HG02623 (cell line): ENCODE measurements around the gene CLASP1.

Experiments
- ATAC-seq: cut with Tn5 transposase; IDR thresholded peaks from one replicate; pipeline ENCODE4 v1.9.1; 2021; ENCODE audit warnings: moderate library complexity; ENCODE audit not compliant: unreplicated experiment

The CLASP1 gene

DNA sequence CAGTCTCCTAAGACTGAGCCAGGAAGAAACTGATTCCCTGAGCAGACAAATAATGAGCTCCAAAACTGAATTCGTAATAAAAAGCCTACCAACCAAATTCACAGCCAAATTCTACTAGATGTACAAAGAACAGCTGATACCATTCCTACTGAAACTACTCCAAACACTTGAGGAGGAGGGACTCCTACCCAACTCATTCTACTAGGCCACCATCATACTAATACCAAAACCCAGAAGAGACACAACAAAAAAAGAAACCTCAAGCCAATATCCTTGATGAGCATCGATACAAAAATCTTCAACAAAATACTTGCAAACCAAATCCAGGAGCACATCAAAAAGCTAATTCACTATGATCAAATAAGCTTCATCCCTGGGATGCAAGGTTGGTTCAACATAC, 98.6 kb downstream of the CLASP1 start:
- ATAC-seq: no peak

DNA sequence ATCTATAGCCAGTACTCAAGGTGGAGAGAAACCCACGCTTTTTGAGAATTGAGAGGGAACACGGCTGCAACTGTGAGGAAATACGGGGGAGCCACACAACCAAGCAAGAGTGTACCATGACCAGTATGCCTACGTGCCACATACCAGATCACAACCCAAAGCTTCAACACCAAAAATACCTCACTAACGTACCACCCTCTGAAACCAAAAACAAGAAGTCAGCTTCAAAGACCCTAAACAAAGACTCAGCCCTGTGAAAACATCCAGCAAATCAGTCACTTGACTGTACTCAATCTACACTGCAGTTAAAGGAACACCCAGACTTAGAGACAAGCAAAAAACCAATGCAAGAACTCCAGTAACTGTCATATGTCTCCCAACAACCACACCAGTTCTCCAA, 101.6 kb downstream of the CLASP1 start:
- ATAC-seq: no peak

DNA sequence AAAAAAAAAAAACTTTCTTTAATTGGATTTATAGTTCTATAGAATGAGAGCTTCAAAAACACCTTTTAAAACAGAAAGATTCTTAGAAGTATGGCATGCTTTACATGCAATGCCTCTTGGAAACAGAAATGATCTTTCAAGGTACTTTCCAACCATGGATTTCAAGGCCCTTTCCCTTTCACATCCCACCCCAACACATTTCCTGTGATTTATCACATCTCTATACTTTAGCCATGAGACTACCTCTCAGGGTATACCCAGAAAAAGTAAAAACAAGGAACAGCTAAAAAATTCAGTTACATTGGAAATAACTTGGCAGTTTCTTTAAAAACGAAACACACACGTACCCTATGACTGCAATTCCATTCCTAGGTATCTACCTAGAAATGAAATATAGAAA, 103.3 kb downstream of the CLASP1 start:
- ATAC-seq: no peak

DNA sequence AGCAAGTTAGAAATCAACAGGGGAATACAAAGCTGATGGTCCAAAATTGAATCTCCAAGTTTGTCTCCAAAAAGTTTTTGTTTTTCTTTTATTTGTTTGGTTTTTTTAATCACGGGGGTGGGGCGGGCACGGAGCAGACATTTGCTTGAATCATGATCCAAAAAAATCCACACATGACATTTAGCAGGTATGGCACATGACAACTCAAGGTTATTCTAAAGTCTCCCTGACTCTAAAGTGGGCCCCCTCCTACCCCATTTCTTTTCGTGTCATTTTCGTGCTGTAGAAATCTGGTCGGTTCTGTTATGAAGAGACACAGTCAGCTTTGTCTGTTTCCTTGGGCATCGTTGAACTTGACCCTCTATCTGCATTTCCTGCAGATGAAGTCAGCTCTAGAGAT, 104.0 kb downstream of the CLASP1 start:
- ATAC-seq: no peak

DNA sequence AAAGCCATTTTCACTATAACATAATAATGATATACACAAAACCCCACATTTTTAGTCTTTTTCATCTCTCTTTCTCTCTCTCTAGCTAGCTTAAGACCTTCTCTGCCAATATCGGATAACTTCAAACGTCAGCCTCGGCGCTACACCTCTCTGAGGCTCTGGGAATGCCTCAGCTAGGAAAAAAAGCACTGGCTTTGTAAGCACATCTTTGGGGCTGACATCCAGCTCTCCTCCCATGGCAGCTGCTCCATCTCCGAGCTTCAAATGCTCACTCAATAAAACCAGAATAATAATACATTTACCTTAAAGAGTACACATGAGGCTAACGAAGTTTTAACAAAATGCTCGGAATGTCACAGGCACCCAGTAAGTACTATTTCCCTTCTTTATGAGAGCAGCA, 107.8 kb downstream of the CLASP1 start:
- ATAC-seq: no peak

DNA sequence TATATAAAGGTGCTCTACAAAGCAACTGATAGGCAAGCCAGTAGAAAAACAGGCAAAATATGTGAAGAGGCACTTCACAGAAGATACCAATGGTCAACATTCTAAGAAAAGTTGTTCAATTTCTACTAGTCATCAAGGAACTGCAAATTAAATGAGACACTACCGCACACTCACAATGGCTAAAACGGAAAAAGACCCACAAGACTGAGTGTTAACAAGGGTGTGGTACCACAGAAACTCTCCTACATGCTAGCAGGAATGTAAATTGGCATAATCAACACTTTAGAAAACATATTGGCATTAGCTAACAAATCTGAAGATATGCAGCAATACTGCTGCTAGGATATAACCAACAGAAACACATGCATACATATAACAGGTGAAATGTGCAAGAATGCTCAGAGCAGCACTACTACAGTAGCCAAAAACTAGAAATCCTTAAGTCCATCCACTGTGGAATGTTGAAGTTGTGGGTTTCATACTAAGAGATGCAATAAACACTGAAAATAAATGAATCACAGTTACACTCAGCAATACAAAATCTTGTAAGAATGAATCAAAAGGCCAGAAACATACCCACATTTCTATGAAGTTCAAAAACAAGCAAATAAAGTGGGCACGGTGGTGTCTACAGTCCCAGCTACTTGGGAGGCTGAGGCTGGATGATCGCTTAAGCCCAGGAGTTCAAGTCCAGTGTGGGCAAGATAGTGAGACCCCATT, 109.4 kb downstream of the CLASP1 start:
- no peak for ATAC-seq

DNA sequence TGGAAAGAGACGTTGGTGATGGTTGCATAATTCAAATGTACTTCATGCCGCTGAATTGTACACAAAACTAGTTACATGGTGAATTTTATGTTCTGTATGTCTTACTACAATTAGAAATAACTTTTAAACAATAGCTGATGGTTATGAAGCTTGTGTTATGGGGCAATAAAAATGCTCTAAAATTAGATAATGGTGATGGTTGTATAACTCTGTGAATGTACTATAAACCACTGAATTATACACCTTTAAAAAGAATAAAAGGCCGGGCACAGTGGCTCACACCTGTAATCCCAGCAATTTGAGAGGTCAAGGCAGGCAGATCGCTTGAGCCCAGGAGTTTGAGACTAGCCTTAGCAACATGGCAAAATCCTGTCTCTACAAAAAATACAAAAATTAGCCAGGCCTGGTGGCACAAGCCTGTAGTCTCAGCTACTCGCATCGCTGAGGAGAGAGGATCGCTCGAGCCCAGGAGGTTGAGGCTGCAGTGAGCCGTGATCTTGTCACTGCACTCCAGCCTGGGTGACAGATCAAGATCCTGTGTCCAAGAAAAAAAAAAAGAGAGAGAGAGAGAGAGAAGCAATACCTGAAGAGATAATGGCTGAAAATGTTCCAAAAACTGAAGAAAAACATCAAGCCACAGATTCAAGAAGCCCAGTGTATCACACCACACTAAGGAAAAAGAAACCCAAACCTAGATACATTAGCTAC, 112.3 kb downstream of the CLASP1 start:
- ATAC-seq: no peak

DNA sequence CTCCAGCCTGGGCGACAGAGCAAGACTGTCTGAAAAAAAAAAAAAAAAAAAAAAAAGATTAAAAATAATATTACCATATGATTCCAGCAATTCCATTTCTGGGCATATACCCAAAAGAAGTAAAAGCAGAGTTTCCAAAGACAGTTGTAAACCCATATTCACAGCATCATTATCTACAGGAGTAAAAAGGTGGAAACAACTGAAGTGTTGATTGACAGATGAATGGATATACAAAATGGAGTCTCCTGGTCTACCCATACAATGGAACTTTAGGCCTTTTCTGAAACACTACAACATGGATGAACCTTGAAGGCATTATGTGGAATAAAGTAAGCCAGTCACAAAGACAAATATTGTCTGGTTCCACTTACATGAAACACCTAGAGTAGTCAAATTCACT, 112.9 kb downstream of the CLASP1 start:
- no peak for ATAC-seq

DNA sequence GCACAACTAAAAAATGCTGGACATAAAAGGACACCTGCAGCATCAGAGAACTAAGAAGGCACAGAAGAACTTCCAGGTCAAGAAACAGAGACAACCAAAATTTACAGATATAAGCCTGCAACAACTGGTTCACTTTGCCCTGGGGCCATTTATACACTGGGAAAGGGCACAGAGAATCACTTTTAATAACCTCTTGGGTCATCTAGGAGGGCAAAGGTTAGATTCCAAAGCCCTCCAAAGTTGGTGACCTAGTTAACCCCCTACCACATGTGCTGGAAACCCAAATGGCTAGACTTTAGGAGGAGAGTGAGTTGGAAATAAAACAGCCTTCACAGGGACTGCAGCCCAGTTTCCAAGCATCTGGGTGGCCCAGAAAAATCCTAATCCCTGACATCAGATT, 115.3 kb downstream of the CLASP1 start:
- no peak for ATAC-seq

DNA sequence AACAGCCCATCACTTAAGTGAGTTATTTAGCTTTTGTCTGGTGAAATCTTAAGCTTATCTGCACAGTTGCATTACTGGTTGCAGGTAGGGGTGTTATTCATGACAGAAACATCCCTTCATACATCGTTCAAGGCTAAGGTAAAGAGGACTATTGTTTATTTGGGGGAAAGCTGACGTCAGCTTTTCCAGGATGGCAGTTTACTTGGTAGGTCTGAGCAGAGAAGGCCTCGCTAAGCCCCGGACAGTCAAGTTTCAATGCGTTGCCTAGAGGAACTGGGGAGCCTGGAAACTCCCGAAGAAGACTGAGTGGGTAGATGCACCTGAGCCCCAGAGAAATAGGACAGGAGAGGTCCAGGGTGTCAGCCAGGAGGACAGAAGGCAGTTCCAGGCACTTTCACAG, 116.4 kb downstream of the CLASP1 start:
- no peak for ATAC-seq

DNA sequence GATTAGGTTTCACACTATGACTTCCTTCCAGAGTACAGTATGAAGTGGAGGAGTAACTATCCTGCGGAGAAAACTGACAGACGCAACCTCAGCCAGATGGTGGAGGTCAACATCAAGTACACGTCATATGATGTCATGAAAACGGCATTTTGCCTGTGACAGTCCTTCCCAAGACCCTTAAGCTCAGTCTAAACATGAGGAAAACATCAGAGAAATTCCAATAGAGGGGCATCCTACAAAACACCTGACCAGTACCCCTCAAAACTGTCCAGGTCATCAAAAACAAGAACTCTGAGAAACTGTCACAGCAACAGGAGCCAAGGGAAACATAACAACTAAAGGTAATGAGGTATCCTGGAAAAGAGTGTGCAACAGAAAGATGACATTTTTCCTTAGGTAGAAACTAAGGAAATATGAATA, 116.9 kb downstream of the CLASP1 start:
- ATAC-seq: no peak

DNA sequence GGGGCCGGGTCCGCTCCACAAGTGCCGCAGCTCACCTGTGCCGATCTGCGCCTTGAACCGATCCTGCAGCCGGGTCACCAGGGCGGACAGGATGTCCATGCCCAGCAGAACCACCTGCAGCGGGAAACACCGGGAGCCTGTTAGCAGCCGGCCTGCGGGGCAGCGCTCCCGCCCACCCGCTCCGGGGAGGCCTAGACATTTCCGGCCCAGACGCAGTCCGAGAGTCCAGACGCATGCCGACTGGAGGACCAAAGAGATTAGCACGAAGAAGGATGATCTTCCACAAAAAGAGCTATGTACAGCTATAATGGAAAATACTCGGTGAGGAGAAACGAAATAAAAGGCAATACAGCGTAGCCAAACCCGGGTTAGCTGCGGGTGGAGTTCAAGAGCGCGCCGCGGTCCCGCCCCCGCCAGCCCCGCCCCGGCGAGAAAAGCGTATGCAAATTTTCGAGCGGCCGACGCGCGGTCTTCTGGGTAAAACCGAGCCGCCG, 119.0 kb downstream of the CLASP1 start:
- peak; percentile 47 for ATAC-seq

DNA sequence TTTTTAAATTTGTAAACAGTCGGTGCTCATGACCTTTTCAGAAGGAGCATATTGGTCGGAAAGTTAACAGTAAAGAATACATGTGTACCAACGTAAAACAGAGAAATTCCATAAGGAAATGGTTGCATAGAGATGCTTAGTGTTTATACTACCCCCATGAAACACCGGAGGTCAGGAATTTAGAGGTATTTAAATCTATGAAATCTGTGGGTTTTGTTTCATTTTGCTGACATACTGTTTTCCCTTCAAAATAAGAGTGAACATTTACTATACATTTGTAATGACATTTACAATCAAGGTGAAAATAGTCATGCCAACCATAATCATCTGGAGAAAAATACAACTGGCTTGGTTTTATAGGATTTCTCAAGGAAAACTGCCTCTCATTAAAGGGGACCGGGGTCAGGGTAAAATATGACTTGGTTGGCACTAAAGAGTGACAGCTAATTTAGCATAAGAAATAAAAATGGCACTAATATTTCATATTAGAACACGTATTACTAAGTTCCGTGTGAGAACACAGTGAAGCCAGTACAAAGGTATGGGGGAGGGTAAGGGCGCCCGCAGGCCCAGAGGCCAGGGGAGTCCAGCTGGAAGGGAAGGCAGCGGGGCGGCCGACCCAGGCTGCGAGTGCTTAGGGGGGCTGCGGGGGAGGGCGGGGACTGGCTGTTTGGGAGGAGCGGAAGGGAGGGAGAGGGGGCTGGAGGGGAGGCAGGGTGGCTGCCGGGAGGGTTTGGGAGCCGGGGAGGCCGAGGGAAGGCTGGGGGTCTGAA, 119.6 kb downstream of the CLASP1 start:
- ATAC-seq: peak; percentile 2

DNA sequence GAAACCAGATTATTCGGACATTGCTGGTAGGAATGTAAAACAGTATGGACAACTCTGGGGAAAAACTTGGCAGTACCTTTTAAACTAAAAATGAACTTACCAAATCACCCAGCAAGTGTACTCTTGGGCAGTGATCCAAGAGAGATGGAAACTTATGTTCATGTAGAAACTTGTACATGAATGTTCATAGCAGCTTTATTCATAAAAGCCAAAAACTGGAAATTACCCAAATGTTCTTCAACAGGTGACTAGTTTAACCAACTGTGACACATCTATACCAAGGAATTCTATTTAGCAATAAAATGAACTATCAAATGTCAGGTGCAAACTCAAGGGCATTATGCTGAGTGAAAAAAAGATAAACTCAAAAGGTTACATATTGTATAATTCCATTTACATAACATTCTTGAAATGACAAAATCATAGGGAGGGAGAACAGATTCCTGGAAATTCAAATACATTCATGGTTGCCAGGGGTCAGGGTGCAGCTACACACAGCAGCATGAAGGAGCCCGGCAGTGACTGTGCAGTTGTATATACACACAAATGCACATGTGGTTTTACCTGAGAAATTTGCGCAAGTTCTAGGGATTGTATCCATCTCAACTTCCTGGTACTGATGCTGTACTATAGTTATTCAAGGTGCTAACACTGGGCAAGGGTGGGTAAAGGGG, 122.1 kb downstream of the CLASP1 start:
- no peak for ATAC-seq

DNA sequence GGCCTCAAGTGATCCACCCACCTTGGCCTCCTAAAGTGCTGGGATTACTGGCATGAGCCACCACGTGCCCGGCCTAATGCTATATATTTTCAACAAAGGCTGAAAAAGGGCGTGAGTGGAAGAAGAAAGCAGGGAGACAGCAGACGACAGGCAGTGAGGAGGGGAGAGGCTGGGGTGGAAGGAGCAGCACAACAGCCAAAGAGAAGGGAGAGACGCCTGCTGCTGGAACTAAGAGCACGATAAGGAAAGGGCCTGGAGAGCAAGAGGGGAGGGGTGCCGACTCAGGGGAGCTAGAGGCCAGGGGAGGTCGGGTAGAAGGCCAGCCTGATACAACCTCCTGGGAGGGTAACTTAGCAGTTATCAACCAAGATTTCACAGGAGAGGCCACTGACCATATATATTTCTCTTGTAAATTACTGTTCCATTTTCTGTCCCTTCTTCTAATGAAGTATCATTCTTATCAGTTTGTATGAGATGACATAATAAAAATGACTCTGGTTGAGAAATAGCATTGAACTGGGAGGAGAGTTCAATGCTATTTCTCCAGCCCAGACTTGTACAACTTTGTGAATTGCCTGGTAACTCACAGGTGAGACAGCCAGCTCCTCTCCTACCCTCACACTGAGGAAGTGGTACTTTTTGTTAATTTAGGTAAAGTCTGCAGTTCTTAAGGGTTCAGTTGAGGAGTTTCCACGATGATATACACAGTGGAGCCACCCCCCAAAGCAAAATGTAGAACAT, 124.4 kb downstream of the CLASP1 start:
- no peak for ATAC-seq

DNA sequence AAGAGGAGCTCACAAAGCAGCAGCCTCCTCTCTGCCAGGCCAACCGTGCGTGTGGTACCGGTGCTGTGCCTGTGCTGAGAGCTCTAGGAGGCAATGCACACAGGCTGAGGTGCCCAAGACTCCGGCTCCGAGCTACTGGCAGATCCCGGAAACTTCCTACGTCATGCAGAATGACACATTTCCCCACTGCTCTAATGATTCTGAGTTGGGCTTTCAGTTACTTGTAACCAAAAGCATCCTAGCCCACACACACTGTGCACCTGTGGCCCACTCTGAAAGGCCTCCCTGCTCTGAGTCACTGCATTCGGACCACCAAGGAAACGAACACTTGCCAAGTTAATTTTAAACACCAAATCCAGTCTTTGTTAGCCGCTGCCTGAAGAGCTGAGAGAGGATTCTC, 127.9 kb downstream of the CLASP1 start:
- no peak for ATAC-seq

DNA sequence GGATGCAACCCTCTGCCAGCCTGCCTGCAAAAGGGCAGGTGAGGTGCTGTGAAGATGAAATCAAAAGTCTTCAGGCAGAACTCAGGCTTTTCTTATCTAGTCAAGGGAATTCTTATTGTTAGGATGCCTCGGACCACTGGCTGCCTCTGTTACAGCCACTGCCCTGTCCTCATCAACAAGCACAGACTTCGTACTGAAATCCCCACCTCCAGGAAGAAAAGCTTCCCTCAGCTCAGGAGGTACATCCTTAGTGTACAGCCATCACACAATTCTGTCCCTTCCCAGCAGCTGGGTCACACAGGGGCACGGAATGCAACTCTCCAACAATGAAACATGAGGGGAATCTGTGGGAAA, 128.6 kb downstream of the CLASP1 start:
- no peak for ATAC-seq

DNA sequence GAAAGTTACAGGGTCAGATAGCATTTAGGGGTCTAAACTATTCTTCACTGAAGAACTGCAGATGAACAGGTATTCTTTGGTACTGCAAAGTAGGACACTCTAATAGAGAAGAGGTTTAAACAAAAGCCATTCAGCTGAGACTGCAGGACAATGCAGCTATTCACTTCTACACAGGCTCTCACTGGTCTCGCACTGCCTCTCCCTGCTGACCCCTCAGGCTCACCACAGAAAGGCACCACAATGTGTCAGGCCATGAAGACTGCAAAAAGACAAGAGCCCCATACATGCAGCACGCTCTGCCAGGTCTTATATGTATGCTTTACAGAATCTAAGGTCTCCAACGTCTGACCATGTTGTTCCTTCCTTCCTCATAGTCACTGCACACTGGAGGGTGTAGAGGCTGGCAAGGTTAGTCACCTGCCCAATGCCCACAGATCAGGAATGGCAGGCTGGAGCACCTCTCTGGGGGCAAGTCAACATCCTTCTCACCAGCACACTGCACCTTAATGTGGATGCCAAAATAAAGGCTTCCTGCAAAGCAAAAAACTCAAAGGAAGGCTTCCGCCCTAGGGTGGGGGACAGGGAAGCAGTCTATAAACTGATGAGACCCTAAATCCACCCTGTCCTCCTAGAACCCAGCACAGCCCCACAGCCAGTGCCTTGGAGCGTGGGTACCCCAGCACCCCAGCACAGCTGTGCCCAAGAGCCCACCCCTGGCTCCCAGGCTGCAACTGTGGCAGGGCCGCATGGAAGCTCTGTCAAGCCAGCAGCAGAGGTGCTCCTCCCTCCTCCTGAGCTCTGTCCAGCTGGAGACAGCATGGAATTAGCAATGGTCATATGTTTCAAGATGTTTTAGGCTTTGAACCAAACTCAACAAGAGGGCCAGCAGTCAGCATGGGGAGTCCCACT, 129.3 kb downstream of the CLASP1 start:
- no peak for ATAC-seq

DNA sequence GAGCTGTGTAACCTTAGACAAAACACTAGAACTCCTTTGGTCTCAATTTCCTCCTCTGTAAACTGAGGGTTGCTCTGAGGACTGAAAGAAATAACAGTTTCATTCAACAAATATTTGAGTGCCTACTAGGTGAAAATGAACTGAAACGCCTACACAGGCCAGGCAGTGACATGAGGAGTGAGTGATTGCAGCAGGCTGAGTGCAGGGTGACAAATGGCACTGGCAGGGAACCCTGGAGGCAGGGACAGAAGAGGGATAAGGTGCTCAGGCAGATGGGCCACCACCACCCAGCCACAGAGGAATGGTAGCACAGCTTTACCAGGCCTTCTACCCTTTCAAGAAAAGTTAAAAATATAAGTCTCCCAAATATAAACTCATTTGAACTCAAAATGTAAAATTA, 130.1 kb downstream of the CLASP1 start:
- no peak for ATAC-seq
